ENCODE results near the gene GPM6B.
A peak's percentile ranks its signal among the peaks of the same experiment; 100 is the strongest.
"Not testable (repeated sequence)": the region's sequence is repeated elsewhere in the genome, so short reads cannot be mapped to it uniquely, and the experiment has no call there.

The GPM6B gene

DNA sequence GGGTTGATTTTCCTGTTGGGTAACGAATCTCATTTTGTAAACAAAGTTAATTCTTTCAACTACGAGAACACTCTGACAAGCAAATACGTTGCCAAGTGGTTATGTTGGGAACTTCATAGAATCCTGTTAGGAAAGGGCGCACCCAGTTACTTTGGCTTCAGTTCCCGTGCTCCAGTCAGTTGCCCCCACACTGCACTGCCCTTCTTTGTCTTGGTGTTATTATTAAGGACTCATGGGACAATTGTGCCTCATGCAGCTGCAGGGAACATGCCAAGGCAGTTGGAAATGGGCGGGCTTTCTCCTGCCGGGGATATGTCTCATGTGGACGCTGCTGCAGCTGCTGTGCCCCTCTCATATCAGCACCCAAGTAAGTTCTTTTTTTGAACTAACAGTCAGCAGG is 53.4 kb downstream of the GPM6B start:
- no peak for DNase-seq

DNA sequence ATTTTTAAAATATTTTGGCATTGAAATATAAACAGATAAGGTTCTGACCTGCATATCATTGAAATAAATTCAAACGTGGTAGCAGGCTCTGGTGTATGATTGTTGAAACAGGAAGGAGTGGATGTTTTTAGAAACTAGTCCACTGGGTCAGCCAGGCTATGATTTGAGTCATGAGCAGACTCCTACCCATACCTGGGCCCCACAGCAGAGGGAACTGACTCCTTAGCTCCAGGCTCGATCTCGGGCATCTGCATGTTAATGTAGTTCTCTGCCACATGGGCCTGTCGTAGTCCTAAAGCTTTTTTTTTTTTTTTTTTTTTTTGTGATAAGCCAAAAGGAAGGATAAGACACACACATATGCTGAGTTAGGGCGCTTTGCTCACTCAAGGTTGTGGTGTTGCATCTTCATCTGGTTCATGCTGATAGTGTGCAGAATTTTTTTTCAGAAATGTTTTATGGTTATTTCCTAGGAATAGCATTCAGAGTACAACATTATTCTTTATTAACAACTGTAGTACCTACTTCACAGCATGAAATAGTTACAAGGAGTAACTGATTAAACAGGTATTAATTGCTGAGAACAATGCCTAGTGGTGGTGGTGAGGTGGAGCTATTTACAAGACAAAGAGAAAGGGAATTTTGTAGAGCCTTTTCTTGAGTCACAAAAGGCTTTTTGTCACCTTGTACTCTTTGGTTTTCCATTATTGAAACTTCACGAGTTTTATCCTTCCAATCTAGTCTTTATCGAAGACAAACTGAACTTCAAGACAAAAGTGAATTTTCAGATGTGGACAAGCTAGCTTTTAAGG is 55.1 kb downstream of the GPM6B start:
- DNase-seq: no peak

DNA sequence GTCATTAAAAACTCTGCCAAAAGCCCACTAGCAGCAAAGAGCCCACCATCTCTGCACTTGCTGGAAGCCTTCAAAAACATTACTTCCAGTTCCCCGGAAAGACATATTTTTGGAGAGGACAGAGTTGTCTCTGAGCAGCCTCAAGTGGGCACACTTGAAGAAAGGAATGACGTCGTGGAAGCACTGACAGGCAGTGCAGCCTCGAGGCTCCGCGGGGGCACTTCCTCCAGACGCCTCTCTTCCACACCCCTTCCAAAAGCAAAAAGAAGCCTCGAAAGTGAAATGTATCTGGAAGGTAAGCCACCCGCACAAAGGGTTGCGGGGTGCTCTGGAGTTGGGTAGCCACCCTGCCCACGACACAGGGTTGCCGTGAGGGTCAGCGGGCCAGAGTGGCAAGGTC is 56.5 kb downstream of the GPM6B start:
- DNase-seq: no peak

DNA sequence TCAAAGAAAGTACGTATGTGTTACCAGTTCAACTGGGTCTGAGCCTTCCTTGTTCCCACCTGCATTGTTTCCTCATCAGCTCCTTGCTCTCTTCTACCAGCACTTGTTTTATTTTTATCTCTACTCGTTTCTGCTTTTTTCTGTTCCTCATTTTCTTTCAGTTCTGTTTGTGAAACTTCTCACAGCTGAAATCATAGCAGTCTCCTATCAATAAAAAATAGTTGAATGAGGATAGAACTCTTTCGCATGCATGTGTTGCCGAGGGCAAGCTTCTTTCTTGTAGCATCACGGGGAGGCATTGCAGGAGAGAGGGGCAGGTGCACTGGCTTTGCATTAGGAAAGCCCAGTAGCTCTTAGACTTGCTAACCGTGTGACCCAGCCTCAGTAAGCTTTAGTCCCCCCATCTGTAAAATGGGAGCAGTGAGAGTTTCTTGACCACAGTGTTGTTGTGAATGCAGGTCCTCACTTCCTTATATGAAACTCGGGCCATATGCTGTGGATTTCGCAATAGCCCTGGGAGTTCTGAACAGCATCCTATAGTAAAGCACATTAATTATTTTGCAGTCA is 57.7 kb downstream of the GPM6B start:
- no peak for DNase-seq

DNA sequence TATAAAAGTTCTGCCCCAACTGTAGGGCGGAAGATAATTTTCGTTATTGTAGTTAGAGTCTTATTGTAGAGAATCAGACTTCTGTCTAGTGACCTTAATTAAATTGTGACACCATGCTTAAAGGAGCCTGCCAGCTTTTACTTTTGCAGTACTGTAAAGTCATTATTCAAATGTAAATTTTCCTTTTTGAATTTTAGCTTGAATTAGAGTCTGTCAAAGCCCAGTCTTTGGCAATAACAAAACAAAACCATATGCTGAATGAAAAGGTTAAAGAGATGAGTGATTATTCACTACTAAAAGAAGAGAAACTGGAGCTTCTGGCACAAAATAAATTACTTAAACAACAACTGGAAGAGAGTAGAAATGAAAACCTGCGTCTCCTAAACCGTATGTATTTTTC is 60.5 kb downstream of the GPM6B start:
- DNase-seq: no peak

DNA sequence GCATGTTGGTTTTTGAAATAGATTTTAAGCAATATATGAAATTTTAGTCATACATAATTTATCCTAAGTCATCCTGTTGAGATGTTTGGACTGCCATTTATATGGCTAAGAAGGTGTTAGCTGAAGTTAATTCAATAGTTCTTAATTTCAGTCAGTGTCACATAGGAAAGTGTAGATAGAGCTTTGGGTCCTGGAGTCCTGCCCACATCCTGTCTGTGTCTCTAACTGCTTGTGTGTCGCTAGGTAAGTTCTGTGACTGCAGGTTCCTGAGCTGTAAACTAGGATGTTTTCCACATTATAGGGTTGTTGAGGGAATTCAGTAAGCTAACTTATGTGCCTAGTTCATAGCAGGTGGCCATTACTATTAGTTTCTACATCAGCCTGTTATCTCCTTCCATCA is 61.6 kb downstream of the GPM6B start:
- DNase-seq: no peak

DNA sequence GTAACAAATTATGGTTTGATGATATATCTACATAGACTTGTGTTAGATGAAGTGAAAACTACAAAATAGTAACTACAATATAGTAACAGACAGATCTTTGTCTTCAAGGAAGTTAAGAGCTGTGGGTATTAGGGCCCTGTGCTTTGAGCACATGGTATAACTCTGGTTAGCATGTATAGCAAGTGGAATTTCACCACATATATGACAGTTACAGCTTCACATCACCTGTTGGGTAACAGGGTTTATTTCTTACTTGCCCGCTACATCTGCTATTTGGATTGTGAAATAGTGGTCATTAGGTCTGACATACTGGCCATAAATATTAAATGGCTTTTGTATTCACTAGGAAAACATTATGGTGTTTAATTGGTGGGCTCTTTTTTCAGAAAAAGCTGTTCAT is 62.1 kb downstream of the GPM6B start:
- no peak for DNase-seq

DNA sequence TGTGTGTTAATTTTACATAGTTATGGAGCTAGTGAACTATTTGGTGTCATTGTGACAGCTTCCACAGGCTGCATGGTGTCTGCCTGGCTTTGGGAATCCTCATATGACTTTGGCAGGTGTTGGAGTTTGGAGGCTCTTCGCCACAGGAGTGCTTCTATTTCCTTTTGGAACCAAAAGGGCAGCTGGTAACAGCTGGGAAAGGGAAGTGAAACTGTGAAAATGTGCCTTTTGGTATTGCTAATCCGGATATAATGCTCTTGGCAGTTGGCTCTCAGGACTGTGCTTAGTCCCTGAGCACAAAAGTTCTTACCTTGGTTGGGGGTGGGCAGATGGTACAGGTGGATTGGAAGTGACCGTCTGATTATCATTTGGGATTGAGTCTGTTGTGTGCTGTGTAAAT is 64.2 kb downstream of the GPM6B start:
- DNase-seq: no peak

DNA sequence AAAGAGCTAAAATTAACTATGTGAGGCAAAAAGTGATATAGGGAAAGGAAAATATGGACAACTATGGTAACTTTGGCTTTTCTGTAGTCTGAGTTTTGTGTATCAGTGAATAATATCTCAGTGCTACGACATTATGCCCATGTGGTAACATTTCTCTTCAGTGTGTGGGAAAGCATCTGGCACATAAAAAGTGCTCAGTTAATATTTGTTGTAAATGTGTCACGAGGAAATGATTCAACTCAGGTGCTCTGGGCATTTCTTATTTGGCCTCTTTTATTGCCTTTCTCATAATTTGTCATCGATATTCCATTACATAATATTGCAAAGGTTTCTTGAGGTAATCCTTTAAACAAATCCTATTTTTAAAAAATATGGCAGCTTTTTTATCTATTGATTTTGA is 64.8 kb downstream of the GPM6B start:
- no peak for DNase-seq

DNA sequence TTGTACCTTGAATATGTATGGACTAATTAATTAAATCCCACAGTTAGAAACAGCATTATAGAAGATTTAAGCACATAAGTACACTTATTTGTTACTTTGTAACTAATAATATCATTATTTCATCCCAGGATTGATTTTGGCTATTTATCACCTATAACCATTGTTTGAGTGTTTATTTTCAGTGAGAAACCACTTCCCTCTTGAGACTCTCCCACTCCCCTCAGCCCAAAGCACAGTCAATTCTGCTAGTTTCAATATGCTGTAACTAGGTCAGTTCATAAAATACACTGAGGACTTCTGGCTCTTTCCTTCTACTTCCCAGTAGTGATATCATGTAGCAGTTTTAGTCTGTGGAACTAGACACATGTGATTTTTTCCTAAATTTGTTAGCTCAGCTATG is 66.1 kb downstream of the GPM6B start:
- no peak for DNase-seq

DNA sequence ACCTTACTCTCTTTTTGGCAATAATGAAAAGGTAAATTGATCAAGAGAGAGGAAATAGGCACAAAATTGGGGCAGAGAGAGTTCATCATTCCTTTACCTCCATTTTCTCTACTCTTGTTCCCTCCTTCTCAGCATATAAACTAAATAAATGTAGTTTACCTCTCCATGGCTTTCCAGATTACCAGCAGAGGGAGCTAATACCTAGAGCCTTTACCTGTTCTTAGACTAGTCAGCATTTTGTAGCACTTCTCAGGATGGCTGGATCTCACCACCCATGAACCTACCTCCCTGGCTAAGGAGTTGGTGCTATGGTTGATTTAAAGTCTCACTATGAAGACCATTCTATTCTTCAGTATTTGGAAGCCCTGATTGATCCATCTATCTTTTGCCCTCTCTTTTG is 66.7 kb downstream of the GPM6B start:
- no peak for DNase-seq

DNA sequence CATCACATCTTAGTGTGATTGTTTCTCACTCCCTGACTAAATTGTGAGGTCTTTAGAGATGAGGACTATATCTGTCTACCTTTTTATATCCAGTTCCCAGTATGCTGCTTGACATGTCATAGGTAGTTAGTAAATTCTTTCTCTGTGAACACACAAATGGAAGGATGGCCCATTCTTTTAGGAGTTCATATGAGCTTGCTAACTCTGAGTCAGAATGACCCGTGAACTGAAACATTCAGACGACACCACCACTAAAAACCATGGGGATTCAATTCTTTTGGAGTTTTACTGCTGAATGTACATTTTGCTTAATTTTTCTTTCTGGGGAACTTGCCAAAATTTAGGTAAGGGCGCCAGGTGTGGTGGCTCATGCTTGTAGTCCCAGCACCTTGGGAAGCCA is 68.4 kb downstream of the GPM6B start:
- no peak for DNase-seq

DNA sequence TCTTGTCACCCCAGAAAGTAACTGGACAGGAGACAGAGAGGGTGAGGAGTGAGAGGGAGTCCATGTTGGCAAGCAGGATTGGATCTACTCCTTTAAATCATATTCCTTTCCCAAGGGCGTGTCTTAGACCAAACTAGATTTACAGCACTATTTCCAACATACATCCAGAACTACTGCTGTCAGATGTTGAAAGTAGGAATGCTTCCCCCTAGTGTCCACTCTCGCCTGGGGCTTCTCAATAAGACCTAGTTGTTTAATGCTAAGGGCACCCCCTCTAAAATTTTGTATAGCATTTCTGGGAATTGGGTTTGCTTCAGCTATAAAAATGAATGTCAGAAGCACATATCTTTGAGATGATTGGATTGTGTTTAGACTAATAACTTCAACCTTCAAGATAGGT is 69.1 kb downstream of the GPM6B start:
- peak; percentile 4 for DNase-seq

DNA sequence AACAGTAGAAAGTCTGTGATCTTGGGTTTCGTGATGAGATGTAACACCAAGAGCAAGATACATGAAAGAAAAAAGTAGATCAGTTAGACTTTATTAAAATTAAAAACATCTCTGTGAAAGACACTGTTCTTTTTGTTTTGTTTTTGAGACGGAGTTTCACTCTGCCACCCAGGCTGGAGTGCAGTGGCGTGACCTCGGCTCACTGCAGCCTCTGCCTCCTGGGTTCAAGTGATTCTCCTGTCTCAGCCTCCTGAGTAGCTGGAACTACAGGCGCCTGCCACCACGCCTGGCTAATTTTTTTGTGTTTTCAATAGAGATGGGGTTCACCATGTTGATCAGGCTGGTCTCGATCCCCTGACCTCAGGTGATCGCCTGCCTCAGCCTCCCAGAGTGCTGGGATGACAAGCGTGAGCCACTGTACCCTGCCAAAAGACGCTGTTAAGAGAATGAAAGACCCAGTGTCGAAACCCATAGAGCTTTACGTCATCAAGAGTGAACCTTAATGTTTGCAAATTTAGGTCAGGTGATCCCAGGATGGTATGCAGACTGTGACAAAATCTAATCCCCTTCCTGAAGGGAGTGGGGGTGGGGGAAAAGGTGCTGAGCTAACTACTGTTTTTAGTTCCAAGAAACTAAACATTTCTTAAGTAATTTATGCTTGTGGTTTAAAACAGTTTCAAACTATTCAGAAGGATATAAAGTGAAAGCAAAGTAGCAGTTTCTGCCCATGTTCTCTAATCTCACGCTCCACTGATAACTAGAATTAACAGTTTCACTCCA is 74.3 kb downstream of the GPM6B start:
- no peak for DNase-seq

DNA sequence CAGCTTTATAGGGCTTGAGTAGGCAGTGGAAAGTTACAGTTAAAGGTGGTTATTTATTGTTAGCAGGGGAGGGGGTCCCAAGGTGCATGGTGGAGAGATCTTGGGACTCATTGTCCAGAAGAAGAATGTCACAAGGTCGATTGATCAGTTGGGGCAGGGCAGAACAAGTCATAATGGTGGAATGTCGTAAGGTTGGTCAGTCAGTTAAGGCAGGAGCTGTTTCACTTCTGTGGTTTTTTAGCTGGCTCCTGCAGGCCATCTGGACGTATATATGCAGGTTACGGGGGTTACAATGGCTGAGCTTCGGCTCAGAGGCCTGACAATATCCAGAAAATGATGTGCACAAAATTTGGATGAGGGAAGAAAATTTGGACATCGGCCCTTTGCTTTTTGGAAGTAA is 75.2 kb downstream of the GPM6B start:
- no peak for DNase-seq

DNA sequence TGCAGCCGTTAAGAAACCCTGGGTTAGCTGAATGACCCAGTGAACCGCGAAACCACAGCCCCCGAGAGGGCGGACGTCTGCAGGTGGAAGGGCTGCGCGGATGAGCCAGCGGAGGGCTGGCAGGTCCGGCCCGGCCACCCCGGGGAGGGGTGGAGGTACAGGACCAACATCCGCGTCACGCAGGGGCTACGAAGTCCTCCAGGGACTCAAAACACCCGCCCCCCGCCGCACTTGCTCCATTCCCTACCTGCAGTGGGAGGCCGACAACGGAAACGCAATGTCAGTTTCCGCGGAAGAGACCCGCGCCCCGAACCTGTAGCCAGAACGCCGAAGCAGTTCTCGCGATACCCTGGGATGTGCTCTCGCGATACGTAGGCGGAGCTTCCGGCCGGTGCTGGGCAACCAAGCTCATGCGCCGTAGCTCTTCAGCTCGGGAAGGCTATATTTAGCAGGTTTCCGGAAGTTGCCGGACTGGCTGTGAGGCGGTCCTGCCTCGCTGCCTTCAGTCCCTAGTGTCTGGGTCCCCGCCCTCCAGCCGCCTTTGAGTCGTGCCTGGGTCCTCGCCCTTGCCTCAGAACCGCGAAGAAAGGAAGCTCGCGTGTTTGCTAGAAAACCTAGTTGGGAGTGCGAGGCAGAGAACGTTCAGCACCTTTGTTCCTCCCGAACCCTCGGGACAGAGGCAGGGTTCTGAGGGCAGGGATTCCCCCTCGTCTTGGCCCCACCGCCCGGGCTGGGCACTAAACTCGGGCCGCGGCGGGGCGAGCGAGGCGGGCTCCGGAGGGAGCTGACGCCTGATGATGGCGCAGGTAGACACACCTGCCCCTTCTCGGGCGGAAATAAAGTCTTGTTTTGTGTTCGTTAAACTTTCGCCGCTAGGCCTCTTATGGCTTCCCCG is 82.4 kb downstream of the GPM6B start, which contains the start of the genes OFD1 and TRAPPC2:
TSS of gene OFD1 (plus strand) at position 471 of the 895 bp plus-strand sequence. CDS start at position 795, 324 bp downstream.
TSS of gene TRAPPC2 (minus strand) at position 343 of the 895 bp plus-strand sequence. CDS start 14,657 bp downstream, outside the sequence.
- DNase-seq: peak; percentile 75

DNA sequence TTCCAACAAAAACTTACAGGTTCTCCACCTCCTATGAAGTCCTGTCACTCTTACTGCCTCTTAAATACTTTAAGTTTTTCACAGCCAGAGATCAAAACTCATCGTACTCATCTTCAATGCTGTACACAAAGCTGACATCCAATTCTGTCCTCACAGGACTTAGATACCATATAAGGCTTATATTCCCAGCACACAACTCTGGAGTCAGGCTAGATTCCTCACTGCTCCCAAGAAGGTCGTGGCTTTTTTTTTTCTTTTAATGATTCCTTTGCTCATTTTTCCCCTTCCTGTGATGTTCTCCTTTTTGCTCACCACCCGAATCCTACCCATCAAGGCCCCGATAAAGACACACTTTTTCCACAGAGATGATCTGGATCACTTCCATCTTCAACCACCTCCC is 83.4 kb downstream of the GPM6B start:
- no peak for DNase-seq

DNA sequence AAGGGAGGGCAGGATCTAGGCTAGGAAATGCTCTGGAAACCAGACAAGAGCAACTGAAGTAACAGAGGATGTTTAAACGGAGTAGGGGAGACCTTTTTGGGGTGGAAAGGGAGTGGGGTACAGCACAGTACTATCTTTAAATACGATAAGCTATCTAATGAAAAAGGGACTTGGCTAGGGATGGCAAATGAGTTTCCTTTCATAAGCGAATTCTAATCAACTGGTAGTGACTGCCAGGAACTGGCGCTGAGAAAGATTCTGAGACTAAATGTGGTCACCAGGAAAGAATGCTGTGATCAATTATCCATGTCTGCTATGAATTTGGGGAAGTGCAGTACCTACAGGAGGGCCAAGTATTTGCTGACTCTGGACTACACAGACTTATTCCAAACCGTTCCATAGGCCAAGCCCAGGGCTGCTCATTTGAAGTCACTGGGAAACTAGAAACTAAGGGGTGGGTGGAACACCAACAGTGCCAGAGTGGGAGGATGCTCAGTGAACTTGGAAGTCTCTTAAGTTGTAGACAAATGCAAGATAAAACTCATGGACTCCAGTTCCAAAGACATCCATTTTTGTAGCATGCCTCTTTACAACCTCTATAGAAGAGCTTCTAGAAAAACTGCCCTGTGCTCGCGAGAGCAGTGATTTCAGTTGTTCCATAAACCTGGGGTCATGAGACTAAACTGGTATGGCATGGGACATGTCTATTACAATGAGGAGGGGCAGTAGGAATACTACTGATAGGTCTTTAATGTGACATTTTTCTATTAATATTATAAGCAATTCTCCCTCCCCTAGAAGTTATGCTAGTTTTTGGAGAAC is 84.4 kb downstream of the GPM6B start:
- no peak for DNase-seq

DNA sequence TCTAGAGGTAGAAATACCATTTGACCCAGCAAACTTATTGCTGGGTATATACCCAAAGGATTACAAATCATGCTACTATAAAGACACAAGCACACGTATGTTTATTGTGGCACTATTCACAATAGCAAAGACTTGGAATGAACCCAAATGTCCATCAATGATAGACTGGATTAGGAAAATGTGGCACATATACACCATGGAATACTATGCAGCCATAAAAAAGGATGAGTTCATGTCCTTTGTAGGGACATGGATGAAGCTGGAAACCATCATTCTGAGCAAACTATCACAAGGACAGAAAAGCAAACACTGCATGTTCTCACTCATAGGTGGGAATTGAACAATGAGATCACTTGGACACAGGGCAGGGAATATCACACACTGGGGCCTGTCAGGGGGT is 86.4 kb downstream of the GPM6B start:
- DNase-seq: not testable (repeated sequence)

DNA sequence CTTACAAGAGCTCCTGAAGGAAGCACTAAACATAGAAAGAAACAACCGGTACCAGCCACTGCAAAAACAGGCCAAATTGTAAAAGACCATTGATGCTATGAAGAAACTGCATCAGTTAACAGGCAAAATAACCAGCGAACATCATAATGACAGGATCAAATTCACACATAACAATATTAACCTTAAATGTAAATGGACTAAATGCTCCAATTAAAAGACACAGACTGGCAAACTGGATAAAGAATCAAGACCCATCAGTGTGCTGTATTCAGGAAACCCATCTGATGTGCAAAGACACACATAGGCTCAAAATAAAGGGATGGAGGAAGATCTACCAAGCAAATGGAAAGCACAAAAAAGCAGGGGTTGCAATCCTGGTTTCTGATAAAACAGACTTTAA is 90.3 kb downstream of the GPM6B start:
- DNase-seq: not testable (repeated sequence)

DNA sequence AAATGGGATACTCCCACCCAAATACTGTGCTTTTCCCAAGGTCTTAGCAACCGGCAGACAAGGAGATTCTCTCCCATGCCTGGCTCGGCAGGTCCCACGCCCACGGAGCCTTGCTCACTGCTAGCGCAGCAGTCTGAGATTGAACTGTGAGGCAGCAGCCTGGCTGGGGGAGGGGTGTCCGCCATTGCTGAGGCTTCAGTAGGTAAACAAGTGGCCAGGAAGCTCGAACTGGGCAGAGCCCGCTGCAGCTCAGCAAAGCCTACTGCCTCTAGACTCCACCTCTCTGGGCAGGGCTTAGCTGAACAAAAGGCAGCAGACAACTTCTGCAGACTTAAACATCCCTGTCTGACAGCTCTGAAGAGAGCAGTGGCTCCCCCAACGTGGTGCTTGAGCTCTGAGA is 92.0 kb downstream of the GPM6B start:
- DNase-seq: not testable (repeated sequence)
